HG03095 (cell line): ENCODE results near the gene SIPA1.

Experiments used
- ATAC-seq: cut with Tn5 transposase; IDR thresholded peaks from one replicate; pipeline ENCODE4 v1.9.1; 2021; ENCODE audit warnings: moderate library complexity; ENCODE audit not compliant: unreplicated experiment

The SIPA1 gene, protein sequence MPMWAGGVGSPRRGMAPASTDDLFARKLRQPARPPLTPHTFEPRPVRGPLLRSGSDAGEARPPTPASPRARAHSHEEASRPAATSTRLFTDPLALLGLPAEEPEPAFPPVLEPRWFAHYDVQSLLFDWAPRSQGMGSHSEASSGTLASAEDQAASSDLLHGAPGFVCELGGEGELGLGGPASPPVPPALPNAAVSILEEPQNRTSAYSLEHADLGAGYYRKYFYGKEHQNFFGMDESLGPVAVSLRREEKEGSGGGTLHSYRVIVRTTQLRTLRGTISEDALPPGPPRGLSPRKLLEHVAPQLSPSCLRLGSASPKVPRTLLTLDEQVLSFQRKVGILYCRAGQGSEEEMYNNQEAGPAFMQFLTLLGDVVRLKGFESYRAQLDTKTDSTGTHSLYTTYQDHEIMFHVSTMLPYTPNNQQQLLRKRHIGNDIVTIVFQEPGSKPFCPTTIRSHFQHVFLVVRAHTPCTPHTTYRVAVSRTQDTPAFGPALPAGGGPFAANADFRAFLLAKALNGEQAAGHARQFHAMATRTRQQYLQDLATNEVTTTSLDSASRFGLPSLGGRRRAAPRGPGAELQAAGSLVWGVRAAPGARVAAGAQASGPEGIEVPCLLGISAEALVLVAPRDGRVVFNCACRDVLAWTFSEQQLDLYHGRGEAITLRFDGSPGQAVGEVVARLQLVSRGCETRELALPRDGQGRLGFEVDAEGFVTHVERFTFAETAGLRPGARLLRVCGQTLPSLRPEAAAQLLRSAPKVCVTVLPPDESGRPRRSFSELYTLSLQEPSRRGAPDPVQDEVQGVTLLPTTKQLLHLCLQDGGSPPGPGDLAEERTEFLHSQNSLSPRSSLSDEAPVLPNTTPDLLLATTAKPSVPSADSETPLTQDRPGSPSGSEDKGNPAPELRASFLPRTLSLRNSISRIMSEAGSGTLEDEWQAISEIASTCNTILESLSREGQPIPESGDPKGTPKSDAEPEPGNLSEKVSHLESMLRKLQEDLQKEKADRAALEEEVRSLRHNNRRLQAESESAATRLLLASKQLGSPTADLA

DNA sequence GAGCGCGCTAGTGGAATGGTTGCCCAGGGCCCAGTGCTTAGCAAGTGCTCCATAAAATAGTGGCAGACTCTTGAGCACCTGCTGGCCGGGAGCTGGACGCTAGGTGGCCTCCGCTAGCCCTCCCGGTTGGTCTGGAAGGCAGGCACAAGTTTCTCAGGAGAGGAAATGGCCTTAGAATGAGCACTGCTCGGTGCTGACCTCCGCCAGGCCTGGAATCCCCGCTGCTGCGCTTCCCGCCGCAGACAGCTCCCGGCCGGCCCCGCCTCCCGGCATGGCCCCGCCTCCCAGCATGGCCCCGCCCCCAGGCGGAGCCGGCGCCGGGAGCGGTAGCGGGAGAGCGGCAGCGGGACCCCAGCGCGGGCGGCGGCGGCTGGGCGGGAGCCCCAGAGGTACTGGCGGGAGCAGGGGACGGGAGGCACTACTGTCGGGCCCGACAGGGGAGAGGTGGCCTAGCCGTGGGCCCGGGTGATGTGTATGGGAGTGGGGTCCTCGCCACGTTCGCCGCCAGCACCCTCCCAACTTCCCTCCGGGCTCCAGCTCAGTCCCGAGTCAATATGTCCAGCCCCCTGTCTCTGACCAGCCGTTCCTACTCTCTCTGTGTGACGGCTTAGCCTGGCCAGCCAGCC lies at the start of gene SIPA1:
Gene SIPA1, plus strand, starts transcription at position 308 of the 626 bp plus-strand sequence. CDS start 2,821 bp downstream, outside the sequence.
- ATAC-seq, result peak; percentile 39

DNA sequence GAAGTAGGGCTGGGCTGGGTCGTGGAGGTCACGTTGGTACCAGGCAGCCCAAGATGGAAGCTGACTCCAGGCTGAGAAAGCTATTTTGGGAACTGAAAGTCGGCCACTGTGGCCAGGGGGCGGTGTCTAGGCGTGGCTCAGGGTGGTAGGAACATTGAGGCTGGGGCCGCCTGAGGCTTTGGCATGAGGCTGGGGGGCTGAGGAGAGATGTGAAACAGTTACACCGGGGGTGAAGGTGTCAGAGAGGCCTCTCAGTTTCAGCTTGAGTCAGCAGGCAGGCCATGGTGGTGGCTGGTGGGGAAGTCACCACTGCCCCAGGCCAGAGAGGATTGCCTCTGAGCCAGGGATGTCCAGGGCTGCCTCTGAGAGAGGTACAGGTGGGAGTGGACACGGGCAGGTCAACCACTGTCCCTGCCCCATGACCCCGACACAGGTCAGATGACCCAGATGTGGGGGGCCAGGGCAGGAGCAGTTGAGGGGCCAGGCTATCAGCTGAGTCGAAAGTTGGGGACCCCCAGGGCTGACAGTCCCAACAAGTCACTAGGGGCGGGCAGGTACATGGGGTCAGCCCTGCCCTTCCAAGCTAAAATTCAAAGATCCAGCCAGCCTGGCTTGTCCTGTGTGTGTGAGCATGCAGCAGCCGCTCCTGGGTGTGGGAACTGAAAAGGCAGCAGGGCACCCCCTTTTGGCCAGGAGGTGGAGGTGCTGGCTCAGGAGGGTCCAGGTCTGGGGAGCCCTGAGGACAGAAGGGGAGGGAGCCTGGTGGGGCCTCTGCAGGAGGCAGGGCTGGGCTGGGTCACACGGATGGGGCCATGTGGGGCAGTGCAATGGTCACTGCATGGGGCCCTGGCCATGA lies 49.5 kb upstream of the SIPA1 start:
- peak; percentile 71 for ATAC-seq

DNA sequence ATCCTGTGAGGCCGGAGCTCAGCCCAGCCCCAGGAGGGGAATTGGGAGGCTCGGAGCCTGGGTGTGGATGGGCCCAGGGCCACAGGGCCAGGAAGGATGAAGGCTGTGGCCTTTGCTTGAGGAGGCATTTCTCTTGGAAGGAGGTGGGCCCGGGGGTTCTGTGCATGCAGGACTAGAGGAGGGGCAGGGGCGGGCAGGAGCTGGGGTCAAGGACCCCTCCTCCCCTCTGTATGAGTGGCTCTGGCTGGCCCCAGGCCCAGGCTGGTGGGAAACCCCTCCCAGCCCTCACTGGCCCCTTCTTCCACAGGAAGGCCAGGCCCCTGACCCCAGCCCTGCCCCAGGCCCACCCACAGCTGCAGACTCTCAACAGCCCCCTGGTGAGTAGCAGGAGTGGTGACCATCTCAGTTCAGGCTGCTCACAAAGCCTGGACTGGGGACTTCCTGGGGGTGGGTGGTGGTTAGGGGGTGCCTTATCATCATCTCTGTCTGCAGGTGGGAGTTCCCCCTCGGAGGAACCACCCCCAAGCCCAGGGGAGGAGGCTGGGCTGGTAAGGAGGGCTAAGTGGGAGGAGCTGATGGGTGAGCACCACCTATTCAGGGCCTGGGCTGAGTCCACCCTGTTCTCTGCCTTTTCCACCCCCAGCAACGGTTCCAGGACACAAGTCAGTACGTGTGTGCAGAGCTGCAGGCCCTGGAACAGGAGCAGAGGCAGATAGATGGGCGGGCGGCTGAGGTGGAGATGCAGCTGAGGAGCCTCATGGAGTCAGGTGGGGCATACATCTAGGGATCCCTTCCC lies 48.3 kb upstream of the SIPA1 start:
- ATAC-seq, result no peak

DNA sequence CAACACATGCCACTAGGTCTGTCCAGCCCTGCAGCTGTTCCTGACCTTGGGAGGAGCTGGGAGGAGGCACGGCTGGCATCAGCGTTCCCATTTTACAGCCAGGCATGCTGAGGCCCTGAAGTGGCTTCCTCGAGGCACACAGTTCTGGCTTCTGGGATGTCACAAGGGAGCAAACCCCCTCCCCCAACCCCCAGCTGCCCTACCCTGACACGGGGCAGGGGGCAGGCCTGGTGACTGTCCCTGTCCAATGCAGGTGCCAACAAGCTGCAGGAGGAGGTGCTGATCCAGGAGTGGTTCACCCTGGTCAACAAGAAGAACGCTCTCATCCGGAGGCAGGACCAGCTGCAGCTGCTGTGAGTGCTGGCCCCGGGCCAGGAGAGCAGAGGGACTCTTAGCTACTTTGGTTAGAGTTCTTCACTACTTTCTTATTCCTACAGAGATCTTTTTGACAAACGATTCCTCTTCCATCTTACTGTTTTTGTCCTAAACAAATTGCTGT lies 47.6 kb upstream of the SIPA1 start:
- no peak for ATAC-seq

DNA sequence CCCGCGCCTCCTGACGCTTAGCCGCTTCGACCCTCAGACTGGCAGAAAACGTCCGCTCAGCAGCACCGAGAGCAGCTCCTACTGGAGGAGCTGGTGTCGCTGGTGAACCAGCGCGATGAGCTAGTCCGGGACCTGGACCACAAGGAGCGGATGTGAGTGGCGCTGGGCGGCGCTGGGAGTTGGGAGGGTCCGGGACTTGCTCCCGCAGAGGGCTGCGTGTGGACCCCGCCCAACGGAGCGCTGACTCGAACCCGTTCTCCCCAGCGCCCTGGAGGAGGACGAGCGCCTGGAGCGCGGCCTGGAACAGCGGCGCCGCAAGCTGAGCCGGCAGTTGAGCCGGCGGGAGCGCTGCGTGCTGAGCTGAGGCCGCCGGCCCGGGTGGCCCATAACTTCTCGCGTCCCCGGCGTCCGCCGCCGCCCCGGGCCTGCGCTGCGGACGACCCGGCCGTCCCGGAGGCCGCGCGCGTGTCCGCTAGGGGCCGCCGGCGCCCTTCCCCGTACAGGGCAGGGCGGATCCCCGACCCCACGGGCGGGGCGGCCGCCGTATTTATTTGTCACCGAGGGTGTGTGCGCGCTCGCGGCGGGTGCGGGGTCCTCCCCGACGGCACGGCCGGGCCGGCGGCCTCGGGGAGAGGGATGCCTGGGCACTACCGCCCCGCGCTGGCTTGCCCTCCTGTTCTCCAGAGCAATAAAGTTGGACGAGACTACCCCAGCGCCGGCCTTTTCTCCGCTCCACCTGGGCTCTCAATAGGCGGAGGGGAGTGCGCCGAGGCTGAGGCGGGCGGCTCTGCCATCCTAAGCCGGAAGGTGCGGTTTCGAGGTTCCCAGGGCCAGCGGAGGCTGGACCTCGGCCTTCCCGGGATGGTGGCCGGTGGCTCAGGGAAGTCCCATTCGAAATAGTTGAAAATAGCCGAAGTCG lies 45.7 kb upstream of the SIPA1 start:
- no peak for ATAC-seq

DNA sequence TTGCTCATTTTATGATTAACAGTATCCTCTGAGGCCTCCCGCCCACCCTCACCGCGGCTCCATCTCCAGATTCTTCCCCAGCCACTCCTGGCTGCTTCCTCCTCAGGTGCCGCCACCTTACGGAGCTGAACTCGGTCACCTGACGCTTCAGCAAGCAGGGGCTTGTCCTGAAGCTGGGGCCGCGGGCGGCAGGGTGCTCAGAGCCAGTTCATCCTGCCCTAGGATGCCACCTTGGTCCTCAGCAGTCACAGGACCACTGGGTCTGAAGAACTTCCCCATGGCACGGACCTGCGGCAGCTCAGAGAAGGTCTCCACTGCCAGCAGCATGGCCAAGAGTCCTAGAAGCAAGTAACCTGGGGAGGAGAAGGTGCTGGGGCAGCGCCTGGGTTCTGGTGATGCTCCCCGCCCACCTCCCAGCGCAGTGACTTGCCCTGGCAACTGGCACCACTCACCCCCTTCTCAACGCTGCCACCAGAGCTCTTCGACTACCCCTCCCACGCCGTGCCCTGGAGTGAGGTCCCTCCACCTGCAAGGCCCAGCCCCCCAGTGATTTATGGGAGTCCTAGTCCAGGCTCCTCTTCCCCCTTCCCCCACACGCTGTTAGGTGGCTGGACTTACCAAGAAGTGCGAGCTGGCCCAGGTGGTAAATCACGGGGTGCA lies 44.9 kb upstream of the SIPA1 start:
- ATAC-seq, result no peak

DNA sequence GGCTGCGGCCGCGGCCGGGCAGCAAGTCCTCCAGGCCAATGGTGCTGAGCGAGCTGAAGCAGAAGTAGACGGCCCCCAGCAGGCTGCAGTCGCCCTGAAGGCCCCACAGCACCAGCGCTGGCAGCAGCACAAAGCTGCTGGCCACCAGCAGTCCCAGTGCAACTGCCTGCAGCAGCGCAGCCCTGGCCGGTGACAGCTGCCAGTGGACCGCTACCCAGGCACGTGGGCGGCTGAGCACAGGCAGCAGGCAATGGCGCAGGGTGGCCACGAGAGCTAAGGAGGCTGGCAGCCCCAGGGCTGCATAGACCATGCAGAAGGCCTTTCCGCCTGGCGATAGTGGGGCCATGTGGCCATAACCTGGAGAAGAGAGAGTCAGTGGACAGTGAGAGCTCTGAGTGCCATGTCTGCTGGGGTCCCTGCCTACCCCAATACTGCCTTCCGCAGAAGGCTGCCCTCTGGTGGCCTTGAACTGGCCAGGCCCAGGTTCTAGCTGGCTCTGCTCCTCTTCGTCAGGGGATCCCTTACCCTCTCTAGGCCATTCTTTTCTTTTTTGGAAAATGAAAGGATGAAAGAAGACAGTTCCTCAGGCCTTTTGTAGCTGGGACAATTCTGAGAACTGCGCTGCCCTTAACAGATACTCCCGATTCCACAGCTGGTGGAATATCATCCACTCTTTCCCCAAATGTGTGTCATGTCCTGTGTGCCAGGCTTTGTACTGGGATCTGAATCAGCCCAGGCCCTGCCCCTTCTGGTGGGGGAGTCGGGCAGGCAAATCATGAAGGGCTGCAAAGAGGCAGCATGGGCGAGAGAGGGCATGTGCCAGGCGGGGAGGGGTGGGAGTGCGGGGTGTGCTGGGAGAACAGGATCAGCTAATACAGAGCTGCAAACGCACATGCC lies 44.1 kb upstream of the SIPA1 start:
- ATAC-seq, result no peak

DNA sequence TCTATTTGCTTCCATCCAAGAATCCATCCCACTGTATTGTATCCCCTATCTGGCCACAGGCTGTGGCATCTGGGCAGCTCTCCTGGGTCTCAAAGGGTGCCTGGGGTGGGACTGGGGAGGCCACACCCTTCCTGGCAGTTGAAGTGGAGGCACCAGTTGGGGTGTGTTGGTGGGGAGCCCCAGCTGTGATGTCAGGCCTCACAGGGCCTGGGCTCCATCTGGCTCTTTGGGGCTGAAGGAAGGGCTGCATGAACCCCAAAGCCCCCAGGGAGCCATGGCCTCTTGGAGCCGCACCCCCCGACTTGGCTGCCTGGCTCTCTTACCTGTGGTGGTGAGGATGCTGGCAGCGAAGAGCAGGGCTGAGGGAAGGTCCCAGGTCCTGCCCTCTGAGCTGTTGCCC lies 42.8 kb upstream of the SIPA1 start:
- no peak for ATAC-seq

DNA sequence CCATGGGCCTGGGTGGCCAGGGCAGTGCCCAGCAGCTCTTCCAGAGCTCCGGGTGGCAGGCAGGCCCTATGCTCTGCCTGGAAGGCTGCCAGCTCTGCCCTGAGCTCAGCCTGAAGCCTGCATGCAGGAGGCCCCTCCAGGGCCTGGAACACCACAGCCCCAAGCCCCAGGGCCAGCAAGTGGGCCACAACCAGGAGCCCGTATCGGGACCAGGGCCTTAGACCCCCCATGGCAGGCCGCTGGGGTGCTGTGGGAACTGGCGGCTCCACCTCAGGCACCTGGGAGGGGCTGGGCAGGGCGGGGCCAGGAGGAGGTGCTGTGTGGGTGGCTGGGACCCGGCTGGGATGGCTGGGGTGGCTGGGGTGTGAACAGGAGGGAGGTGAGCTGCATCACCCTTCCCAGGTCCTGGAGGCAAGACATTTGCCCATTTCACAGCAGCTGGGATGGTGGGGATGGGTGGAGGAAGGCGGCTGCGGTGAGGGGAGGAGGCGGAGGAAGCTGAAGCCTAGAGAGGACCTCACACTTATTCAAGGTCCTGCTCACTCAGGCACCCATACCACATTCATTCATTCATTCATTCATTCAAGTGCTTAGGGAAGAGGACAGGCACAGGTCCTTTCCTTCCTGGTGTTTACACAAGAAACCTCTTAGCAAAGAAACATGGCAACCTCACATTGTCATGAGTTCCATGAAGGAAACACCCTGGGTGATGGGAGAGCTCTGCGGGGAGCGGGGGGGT lies 42.2 kb upstream of the SIPA1 start, which contains the start of gene KCNK7:
Gene KCNK7, minus strand, starts transcription at position 258 of the 739 bp plus-strand sequence. Its CDS starts 28 bp downstream, at position 230.
- no peak for ATAC-seq

DNA sequence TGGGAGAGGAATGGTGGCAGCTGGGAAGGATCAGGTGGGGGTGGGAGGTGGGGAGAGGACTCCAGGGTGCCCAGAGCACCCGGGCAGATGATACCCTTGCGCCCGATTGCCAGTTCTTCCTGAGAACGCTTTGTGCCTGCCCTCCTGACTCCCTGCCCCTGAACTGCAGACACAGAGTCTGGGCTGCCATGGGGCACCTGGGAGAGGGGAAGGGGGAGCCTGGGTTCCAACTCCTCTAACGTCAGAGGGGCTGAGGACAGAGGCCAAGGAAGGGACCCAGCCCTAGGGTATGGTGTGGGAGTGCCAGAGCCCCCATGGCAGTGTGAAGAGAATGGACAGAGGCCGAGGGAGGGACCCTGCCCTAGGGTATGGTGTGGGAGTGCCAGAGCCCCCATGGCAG lies 41.4 kb upstream of the SIPA1 start:
- no peak for ATAC-seq

DNA sequence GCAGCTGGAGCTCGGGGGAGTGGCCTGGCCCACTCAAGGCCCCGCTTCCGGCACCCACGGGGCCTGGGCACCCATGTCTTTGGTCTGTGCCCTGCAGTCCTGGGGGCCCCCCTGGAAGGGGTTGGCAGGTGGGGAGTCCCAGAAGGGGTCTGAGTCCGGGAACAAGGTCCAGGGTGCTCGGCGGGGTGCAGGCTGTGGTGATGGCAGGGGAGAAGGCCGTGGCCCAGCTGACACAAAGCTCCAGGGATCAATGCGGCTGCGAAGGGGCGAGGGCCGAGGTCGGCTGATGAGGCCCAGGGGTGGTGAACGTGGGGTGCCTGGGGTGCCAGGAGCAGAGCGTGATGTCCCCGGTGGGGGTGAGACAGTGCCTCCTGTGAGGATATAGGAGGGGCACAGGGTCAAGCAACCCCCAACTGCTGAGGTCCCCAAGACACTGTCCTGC lies 39.6 kb upstream of the SIPA1 start:
- no peak for ATAC-seq

DNA sequence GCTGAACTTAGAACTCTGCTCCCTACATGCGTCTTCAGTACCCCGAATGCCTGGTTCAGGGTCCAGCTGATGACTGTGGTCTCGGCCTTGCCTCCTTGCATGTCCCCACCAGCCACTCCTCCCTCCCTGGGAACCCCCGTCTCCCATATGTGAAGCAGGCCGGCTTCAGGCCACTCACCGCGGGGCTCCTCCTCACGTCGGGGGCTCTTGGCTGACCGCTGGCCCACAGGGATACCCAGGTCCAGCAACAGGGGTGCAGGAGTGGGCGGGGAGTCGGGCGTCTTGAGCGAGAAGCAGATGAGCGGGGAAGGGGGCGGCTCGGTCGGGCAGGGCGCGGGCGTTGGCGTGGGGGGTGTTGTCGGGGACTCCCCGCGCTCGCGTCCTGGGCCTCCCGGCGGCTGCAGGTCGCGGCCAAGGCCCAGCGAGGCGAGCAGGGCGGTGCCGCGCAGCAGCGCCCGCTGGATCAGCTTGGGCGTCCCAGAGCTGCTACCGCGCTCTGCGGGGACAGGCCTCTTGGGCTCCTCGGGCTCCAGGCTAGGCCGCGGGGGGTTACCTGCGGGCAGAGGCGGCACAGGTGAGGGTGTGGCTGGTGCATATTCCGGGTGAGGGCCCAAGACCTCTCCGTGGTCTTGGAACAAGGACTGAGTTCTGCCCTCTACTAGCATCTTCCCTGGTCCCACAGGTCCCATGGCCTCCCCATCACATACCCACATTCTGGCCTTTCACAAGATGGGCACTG lies 38.5 kb upstream of the SIPA1 start:
- ATAC-seq, result no peak

DNA sequence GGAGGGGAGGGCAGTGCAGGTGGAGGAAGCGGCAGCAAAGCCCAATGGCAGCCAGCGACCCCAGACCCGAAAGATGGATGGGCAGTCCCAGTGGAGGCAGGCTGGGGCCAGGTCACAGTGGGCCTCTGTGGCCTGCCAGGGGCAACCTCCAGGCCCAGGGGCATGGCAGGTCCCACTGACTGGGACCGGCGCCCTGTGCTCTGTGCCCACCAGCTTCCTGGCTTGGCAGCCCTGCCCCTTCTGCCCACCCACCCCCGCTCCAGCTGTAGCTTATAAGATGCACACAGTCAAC lies 38.0 kb upstream of the SIPA1 start:
- ATAC-seq, result no peak

DNA sequence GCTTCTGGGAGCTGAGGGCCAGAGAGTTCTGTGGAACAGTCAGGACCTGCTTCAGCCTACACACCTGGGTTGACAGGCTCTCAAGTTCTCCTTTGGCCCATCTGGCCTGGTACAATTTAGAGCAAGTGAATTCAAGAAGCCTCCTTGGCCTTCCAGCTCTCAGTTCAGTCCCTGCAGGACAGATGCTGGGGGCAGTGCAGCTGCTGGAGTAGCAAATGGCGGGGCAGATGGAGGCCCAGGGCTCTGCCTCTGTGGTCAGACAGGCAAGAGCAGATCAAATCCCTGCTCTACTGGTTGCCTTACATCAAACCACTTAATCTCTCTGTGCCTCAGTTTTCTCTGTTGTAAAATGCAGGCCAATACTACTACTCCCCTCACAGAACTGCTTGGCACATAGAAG lies 33.6 kb upstream of the SIPA1 start:
- no peak for ATAC-seq

DNA sequence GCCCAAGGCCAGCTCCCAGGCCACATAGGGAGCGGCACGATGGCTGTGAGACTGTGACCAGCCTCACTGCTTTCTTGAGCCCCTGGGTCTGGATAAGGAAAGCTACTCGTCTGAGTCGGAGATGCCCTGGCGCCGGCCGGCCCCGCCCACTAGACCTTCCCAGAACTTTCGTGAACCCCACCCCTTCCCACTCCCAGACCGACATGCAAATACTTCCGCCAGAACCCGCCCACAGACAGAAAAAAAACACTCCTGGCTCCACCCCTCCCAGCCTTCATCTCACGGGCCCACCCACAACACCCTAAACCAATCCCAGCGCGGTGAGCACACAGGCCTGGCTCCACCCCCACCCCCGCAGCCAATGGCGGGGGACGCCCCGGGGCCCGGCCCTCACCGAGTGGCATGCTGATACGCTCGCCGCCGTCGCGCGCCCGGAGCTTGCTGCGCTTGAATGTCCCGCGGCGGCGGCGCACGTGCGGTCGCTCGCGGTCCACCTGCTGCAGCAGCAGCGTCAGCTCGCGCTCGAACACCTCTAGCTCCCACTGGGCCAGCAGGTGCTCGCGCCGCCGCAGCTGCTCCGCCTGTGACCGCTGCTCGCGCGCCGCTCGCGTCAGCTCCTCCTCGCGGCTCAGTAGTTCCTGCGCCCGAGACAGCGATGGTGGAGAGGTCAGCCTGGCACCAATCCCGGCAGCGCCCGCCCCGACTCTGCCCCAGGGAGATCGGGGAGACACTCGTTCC lies 30.9 kb upstream of the SIPA1 start:
- ATAC-seq, result no peak
